Stimulated activated CD4-positive, alpha-beta T cell treated with anti-CD3 and anti-CD28 coated beads, Interleukin-12 subunit alpha, Interleukin-12 subunit beta, amount 100 ng/mL, for 4 hours (primary cell): ENCODE data around the gene SLC12A7.
"Not testable (repeated sequence)": the region's sequence is repeated elsewhere in the genome, so short reads cannot be mapped to it uniquely, and the experiment has no call there.

Experiments
- DNase-seq: peaks from one replicate; pipeline ENCODE4 v3.0.0-alpha.2; 2020

The SLC12A7 gene

GRCh38 chr5:1001406-1002270, 110.2 kb downstream of the SLC12A7 start:
- no peak for DNase-seq

- not testable (repeated sequence) for DNase-seq
Measured at GRCh38 chr5:1000831-1001230, 111.0 kb downstream of the SLC12A7 start.
